H1 (cell line): Measurements from ENCODE around the gene CCDC13. TPM values are rescaled to one million over a fixed set of nuclear protein-coding genes. Genes with fewer than 3 reads are reported as not detected.

Source experiments
- CTCF ChIA-PET: fragments of 300-600 bp; sonication (Branson Sonifier 250); formaldehyde crosslinking; loops from one replicate; lab custom pipeline; 2021; ENCODE audit not compliant: partially characterized antibody; lab: Charles Lee
- POLR2A ChIA-PET: fragments of 300-600 bp; sonication (Branson Sonifier 250); formaldehyde crosslinking; loops from one replicate; lab custom pipeline; 2021; ENCODE audit warnings: inconsistent platforms; ENCODE audit not compliant: partially characterized antibody; lab: Charles Lee
- DNase-seq, 2 experiments: peaks; one replicate each; pipeline versions ENCODE4 v3.0.0 to v3.0.0-alpha.2; 2010 to 2022; ENCODE audit warnings: low spot score in 2 of 2, low read depth in 1 of 2, mixed read lengths in 1 of 2
- FAIRE-seq: peaks from 2 replicates; lab custom pipeline; 2011; peaks lifted over from hg19 to GRCh38; lab: Jason Lieb, UNC
- H2AFZ ChIP-seq: 2 replicates; pipeline ENCODE4 v1.8.1; 2012; ENCODE audit warnings: low read length, inconsistent platforms
- H2AK5ac ChIP-seq: 2 replicates; pipeline ENCODE4 v1.6.1; 2013; ENCODE audit warnings: low read depth, low read length
- H2BK120ac ChIP-seq: replicated peaks from 2 replicates; pipeline ENCODE3; 2013; ENCODE audit warnings: low read depth, low read length, inconsistent platforms
- H2BK12ac ChIP-seq: 2 replicates; pipeline ENCODE4 v1.6.1; 2013; ENCODE audit warnings: low read depth, low read length
- H2BK15ac ChIP-seq: 2 replicates; pipeline ENCODE4 v1.6.1; 2013; ENCODE audit warnings: low read length
- H2BK20ac ChIP-seq: 2 replicates; pipeline ENCODE4 v1.6.1; 2013; ENCODE audit warnings: low read length
- H2BK5ac ChIP-seq: 2 replicates; pipeline ENCODE4 v1.6.1; 2013; ENCODE audit warnings: low read depth, low read length
- H3K14ac ChIP-seq: 2 replicates; pipeline ENCODE4 v1.6.1; 2013; ENCODE audit warnings: inconsistent platforms; ENCODE audit not compliant: insufficient read length
- H3K18ac ChIP-seq: 2 replicates; pipeline ENCODE4 v1.6.1; 2013; ENCODE audit warnings: low read length; ENCODE audit errors: extremely low read depth
- H3K23ac ChIP-seq: 2 replicates; pipeline ENCODE4 v1.6.1; 2013; ENCODE audit warnings: inconsistent platforms; ENCODE audit not compliant: insufficient read length
- H3K23me2 ChIP-seq: 2 replicates; pipeline ENCODE4 v1.6.1; 2013; ENCODE audit warnings: low read depth, low read length
- H3K27ac ChIP-seq: 2 replicates; pipeline ENCODE4 v1.6.1; 2011; ENCODE audit warnings: low read depth, low read length, inconsistent platforms
- H3K27me3 ChIP-seq, 4 experiments: replicated peaks in 1 of 4; 1 replicate in 1 of 4; 2 replicates in 3 of 4; pipeline versions ENCODE4 v1.6.1 to v1.8.1; 2011 to 2013; ENCODE audit warnings: low read length in 3 of 4, mild to moderate bottlenecking in 3 of 4, inconsistent platforms in 2 of 4, mixed read lengths in 2 of 4, moderate library complexity in 1 of 4; ENCODE audit not compliant: control insufficient read depth in 3 of 4, insufficient read depth in 3 of 4; ENCODE audit errors: extremely low read depth in 1 of 4
- H3K36me3 ChIP-seq, 4 experiments: 2 replicates each; pipeline versions ENCODE4 v1.6.1 to v1.8.1; 2011 to 2013; ENCODE audit warnings: mild to moderate bottlenecking in 4 of 4, low read length in 3 of 4, moderate library complexity in 2 of 4, control low read depth in 1 of 4, inconsistent platforms in 1 of 4; ENCODE audit not compliant: insufficient read depth in 4 of 4, control insufficient read depth in 2 of 4
- H3K4ac ChIP-seq: replicated peaks from 2 replicates; pipeline ENCODE3; 2013; ENCODE audit warnings: low read length, low read depth, mixed read lengths, inconsistent platforms; ENCODE audit not compliant: insufficient read length
- H3K4me1 ChIP-seq, 4 experiments: replicated peaks in 1 of 4; 1 replicate in 1 of 4; 2 replicates in 3 of 4; pipeline versions ENCODE4 v1.6.1 to v1.8.1; 2011 to 2013; ENCODE audit warnings: low read length in 3 of 4, inconsistent platforms in 2 of 4, mixed read lengths in 1 of 4; ENCODE audit not compliant: insufficient read depth in 4 of 4, control insufficient read depth in 3 of 4
- H3K4me2 ChIP-seq, 2 experiments: 2 replicates each; pipeline versions ENCODE4 v1.6.1 to v1.8.1; 2011 to 2013; ENCODE audit warnings: low read depth in 2 of 2, low read length in 2 of 2, control low read depth in 1 of 2, inconsistent platforms in 1 of 2, mild to moderate bottlenecking in 1 of 2; ENCODE audit not compliant: insufficient read depth in 1 of 2
- H3K4me3 ChIP-seq, 4 experiments: fragments of 200-600, 300-600 bp in 1 of 4; sonication (generic), shearing (Covaris generic), sonication (Bioruptor Twin) in 1 of 4; 2 replicates each; pipeline versions ENCODE4 v1.5.1 to v1.8.1; 2011 to 2016; ENCODE audit warnings: low read length in 4 of 4, low read depth in 3 of 4, control low read depth in 2 of 4, inconsistent platforms in 2 of 4, mild to moderate bottlenecking in 2 of 4, mixed read lengths in 1 of 4, moderate library complexity in 1 of 4; ENCODE audit not compliant: insufficient read depth in 2 of 4; ENCODE audit errors: extremely low read depth in 1 of 4
- H3K56ac ChIP-seq: replicated peaks from 2 replicates; pipeline ENCODE3; 2013; ENCODE audit warnings: low read depth, mild to moderate bottlenecking, mixed read lengths, low read length, inconsistent platforms; ENCODE audit not compliant: insufficient read length
- H3K79me1 ChIP-seq: 2 replicates; pipeline ENCODE4 v1.6.1; 2013; ENCODE audit warnings: low read depth, low read length, control low read depth
- H3K79me2 ChIP-seq, 2 experiments: 2 replicates each; pipeline versions ENCODE4 v1.6.1 to v1.8.1; 2012 to 2013; ENCODE audit warnings: low read length in 2 of 2, mild to moderate bottlenecking in 2 of 2, inconsistent platforms in 1 of 2; ENCODE audit not compliant: insufficient read depth in 2 of 2, control insufficient read depth in 1 of 2
- H3K9ac ChIP-seq, 4 experiments: replicated peaks in 1 of 4; 1 replicate in 1 of 4; 2 replicates in 3 of 4; pipeline versions ENCODE4 v1.6.1 to v1.8.1; 2011 to 2013; ENCODE audit warnings: low read depth in 3 of 4, low read length in 3 of 4, control low read depth in 2 of 4, mild to moderate bottlenecking in 2 of 4, moderate library complexity in 2 of 4, inconsistent platforms in 1 of 4; ENCODE audit errors: extremely low read depth in 1 of 4
- H3K9me3 ChIP-seq, 2 experiments: 2 replicates each; pipeline versions ENCODE4 v1.6.1 to v1.8.1; 2012 to 2013; ENCODE audit warnings: mild to moderate bottlenecking in 2 of 2, moderate library complexity in 2 of 2, control low read depth in 1 of 2, inconsistent platforms in 1 of 2, low read depth in 1 of 2, low read length in 1 of 2, mixed read lengths in 1 of 2; ENCODE audit not compliant: insufficient read depth in 2 of 2
- H4K20me1 ChIP-seq, 2 experiments: replicated peaks in 1 of 2; 2 replicates each; pipeline versions ENCODE3 to v1.8.1; 2011 to 2013; ENCODE audit warnings: inconsistent platforms in 2 of 2, low read length in 2 of 2, mild to moderate bottlenecking in 1 of 2; ENCODE audit not compliant: insufficient read depth in 2 of 2, control insufficient read depth in 1 of 2
- H4K5ac ChIP-seq: 2 replicates; pipeline ENCODE4 v1.6.1; 2013; ENCODE audit warnings: low read length, low read depth, mixed read lengths, inconsistent platforms; ENCODE audit not compliant: insufficient read length
- H4K8ac ChIP-seq: 2 replicates; pipeline ENCODE4 v1.8.0; 2013; ENCODE audit warnings: mild to moderate bottlenecking, moderate library complexity, low read length, inconsistent platforms; ENCODE audit not compliant: insufficient read depth; ENCODE audit errors: extremely low read depth
- H4K91ac ChIP-seq: replicated peaks from 2 replicates; pipeline ENCODE3; 2013; ENCODE audit warnings: low read length, mixed read lengths, inconsistent platforms; ENCODE audit not compliant: insufficient read length
- ASH2L ChIP-seq: fragments of 200-600, 300-600 bp; sonication (generic); IDR thresholded peaks from one replicate; pipeline ENCODE4 v1.7.1; 2017; ENCODE audit warnings: low read length
- CBX8 ChIP-seq: fragments of 300-800, 300-1000 bp; sonication (generic); IDR thresholded peaks from 2 replicates; pipeline ENCODE4 v1.7.1; 2016; ENCODE audit warnings: low read depth, low read length, borderline replicate concordance
- E2F6 ChIP-seq: IDR thresholded peaks from 2 replicates; pipeline ENCODE4 v1.6.1; 2012; ENCODE audit warnings: inconsistent platforms
- JUN ChIP-seq: IDR thresholded peaks from 2 replicates; pipeline ENCODE4 v1.6.1; 2011; ENCODE audit warnings: low read depth, mild to moderate bottlenecking, improper control_type of control experiment, low read length
- KDM4A ChIP-seq: IDR thresholded peaks from one replicate; pipeline ENCODE4 v1.7.1; 2012; ENCODE audit warnings: low read depth, mild to moderate bottlenecking, moderate library complexity, low read length, inconsistent platforms; ENCODE audit not compliant: severe bottlenecking
- KDM5A ChIP-seq: fragments of 200-600 bp; IDR thresholded peaks from 2 replicates; pipeline ENCODE4 v1.7.1; 2012; ENCODE audit warnings: mild to moderate bottlenecking, low read length, inconsistent platforms, mixed read lengths
- MAFK ChIP-seq: IDR thresholded peaks from 2 replicates; pipeline ENCODE4 v1.6.1; 2012; ENCODE audit warnings: low read depth, mild to moderate bottlenecking, improper control_type of control experiment, low read length
- SRF ChIP-seq: IDR thresholded peaks from 2 replicates; pipeline ENCODE4 v1.6.1; 2011; ENCODE audit warnings: mild to moderate bottlenecking, low read depth, low read length, moderate library complexity
- SUZ12 ChIP-seq: fragments of 200-600 bp; sonication (generic); IDR thresholded peaks from 2 replicates; pipeline ENCODE4 v1.6.1; 2012; ENCODE audit warnings: mild to moderate bottlenecking, inconsistent platforms, low read length, moderate library complexity, mixed read lengths
- USF2 ChIP-seq: IDR thresholded peaks from 2 replicates; pipeline ENCODE4 v1.6.1; 2011; ENCODE audit warnings: low read length, improper control_type of control experiment
- WGBS, 2 experiments: shearing (Covaris generic) in 1 of 2; methylation state at CpG; one replicate each; pipeline versions ENCODE4 v1.1.6 to v1.1.7; 2013 to 2015; ENCODE audit warnings: low lambda C conversion rate in 2 of 2, mixed read lengths in 2 of 2, inconsistent platforms in 1 of 2, low coverage in 1 of 2, missing lambda C conversion rate in 1 of 2; ENCODE audit not compliant: insufficient replicate concordance in 2 of 2, insufficient coverage in 1 of 2, insufficient read length in 1 of 2; ENCODE audit errors: extremely low coverage in 1 of 2, missing lambda C conversion rate in 1 of 2; 5-methylcytosine and 5-hydroxymethylcytosine counted together
- polyA plus RNA-seq, 7 experiments: library from polyadenylated mRNA; depleted of rRNA in 3 of 7; stranded (reverse) in 5 of 7; unstranded in 2 of 7; fragments of >200 nt in 5 of 7; fragments of 200-250 nt in 2 of 7; gene quantifications; 1 replicate in 5 of 7; 2 replicates in 1 of 7; 4 replicates in 1 of 7; pipeline versions ENCODE4 v1.2.1 to v1.2.3, GENCODE V29; 2011 to 2013; ENCODE audit warnings: missing spikeins in 2 of 7, mixed read lengths in 2 of 7
- total RNA-seq: library from RNA; stranded (reverse); fragmentation: NEBNext Ultra II Directional; extraction: Animal tissue kit (Norgen Biotek cat#: 25700); gene quantifications from 2 replicates; pipeline ENCODE4 v1.2.1, GENCODE V29; 2021
- TF ChIP-seq, protein P1 (sequence below): IDR thresholded peaks from 2 replicates; pipeline ENCODE4 v1.6.1; 2012; ENCODE audit warnings: inconsistent platforms

The CCDC13 gene
- total and polyA plus RNA-seq, 2 of the 8 experiments (the other 6 are each of a cell fraction or from before 2014, with no cell fraction given) = 0.06 TPM; not detected in 1

- Histone ChIP-seq H3K27ac (no peak overlapping the region), H2BK5ac (no peak overlapping the region), H2AK5ac (no peak overlapping the region)
Observed at GRCh38 chr3:42778644-42779043, 5.6 kb upstream of the CCDC13 start.

More at GRCh38 chr3:42778644-42779043, 5.6 kb upstream of the CCDC13 start:
- Histone ChIP-seq H3K4ac (no peak overlapping the region), H3K4me3 (no peak overlapping the region), H3K27me3 (no peaks in the 10 kb centered on the region), H2BK15ac (no peak overlapping the region), H3K9me3 (no peaks in the 10 kb centered on the region), H3K4me1 (peaks cover 0 to 3% (median 0%) of the 10 kb centered on the region in 4 experiments; a peak in 2 of 7 replicates), H4K8ac (no peak overlapping the region), H3K56ac (no peak overlapping the region), H2BK12ac (no peak overlapping the region), H3K18ac (no peak overlapping the region), H3K9ac (no peak overlapping the region), H4K91ac (no peak overlapping the region), H3K14ac (no peak overlapping the region), H3K79me1 (no peaks in the 10 kb centered on the region), H3K23ac (no peak overlapping the region), H3K23me2 (no peaks in the 10 kb centered on the region), H3K79me2 (no peaks in the 10 kb centered on the region), H3K4me2 (no peak overlapping the region), H2BK20ac (no peak overlapping the region), H4K5ac (no peak overlapping the region), H2BK120ac (no peak overlapping the region), H2AFZ (no peak overlapping the region), H4K20me1 (peaks cover 0 to 3% of the 10 kb centered on the region in 2 experiments), H3K36me3 (peaks cover 0 to 5% (median 2%) of the 10 kb centered on the region in 4 experiments; a peak in 2 of 8 replicates)
- DNase-seq = no peak
- POLR2A ChIA-PET = interaction anchor here (0.7 kb wide), 1 partner anchor 1872 kb away, joined by 4 read pairs; no protein-coding TSS in a partner anchor
- 79% methylated on average over 2 of the region's 2 CpGs; no CpG with 5 or more reads in 1 of the 2 experiments for WGBS, 2 experiments
- no peak for FAIRE-seq
- CTCF ChIA-PET = interaction anchor here (0.6 to 3.7 kb wide), 11 partner anchors 8 to 117 kb away, joined by 3 to 28 read pairs (median 4); no protein-coding TSS in a partner anchor
- TF ChIP-seq SUZ12 (no peak), KDM5A (no peak), USF2 (no peak), CBX8 (no peak), JUN (no peak), E2F6 (no peak), SRF (no peak), ASH2L (no peak), MAFK (no peak), KDM4A (no peak)
- TF ChIP-seq, protein P1, sequence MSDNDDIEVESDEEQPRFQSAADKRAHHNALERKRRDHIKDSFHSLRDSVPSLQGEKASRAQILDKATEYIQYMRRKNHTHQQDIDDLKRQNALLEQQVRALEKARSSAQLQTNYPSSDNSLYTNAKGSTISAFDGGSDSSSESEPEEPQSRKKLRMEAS = no peak
